CD4-positive, alpha-beta T cell treated with Interleukin-6 at 100 ng/mL for 8 hours (primary cell): ENCODE data around the gene CNFN.

Experiments used
- DNase-seq: peaks from one replicate; pipeline ENCODE4 v3.0.0-alpha.2; 2020; ENCODE audit warnings: mixed read lengths, low spot score

Gene CNFN, protein sequence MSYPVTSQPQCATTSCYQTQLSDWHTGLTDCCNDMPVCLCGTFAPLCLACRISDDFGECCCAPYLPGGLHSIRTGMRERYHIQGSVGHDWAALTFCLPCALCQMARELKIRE

DNA sequence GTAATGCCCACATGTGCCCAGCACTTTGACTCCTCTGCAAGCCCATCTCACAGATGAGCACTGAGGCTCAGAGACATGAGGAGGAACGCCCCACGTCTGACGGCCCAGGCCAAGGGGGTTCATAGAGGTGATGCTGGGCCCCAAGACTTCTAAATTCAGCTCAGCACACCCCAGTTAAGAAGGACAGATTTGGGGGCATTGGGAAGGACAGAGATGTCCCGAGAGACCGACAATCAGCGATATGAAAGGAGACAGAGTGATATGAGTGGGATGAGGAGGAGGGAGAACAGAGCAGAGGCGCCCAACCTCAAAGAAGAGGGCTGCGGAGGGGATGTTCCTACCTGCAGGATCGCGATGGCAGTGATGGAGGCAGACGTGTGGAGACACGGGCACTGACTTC is at the start of gene CNFN:
TSS of gene CNFN (minus strand) at position 399 of the 400 bp plus-strand sequence. CDS start 1,260 bp downstream, outside the sequence.
- no peak for DNase-seq

DNA sequence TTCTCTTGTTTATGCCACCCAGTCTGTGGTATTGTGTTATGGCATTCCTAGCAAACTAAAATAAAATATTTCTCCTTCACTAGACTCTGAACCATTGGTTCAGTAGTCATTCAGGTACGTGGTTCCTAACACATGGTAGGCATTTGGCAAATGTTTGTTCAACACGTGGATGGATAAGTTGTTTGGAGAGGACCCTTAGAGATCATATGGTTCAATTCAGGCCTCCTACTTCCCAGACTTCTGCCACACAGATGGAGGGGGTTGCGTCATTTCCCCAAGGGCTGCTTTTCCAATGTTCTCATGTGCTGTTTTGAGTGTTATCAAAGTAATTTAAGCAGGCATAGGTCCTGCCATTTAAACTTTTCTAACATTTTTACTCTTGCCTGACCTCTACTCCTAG is 45.9 kb upstream of the CNFN start:
- DNase-seq: no peak

DNA sequence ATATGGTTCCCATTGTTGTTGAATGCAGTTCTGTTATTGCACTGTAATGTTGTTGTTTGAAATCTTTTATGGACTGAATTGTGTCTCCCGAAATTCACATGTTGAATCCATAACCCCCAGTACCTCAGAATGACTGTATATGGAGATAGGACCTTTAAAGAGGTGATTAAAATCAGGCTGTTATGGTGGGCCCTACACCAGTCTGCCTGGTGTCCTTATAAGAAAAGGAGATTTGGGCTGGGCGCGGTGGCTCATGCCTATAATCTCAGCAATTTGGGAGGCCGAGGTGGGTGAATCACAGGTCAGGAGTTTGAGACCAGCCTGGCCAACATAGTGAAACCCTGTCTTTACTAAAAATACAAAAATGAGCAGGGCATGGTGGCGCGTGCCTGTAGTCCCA is 45.2 kb upstream of the CNFN start:
- no peak for DNase-seq

DNA sequence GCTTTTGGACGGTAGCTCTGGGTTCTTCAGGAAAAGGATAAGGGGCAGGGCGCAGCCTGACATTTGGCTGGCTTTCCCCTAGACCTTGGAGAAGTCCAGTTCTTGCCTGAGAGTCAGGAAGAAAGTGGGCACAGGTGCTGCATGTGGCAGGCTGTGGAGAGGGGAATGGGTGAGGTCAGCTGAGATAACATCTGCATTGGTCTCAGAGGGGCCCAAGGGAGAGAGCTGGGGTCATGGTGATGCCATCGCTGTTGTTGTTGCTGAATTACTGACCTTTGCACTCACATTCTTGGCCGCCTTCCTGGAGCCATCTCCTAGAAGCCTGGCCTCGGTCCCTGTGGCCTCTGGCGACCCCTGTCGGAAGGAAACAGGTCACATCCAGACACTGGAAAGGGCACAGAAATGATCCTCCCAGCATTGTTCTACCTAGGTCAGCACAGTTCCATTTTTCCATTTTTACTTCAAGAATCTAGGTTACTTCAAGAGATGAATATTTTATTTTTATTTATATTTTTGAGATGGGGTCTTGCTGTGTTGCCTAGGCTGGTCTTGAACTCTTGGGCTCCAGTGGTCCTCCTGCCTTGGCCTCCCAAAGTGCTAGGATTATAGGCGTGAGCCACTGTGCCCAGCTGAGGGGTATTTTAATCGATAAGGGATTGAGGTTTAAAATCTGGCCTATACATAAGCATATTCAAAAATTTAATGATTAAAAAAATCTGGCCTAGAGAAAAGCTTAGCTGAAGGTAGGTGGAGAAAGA is 43.6 kb upstream of the CNFN start:
- peak; percentile 68 for DNase-seq

DNA sequence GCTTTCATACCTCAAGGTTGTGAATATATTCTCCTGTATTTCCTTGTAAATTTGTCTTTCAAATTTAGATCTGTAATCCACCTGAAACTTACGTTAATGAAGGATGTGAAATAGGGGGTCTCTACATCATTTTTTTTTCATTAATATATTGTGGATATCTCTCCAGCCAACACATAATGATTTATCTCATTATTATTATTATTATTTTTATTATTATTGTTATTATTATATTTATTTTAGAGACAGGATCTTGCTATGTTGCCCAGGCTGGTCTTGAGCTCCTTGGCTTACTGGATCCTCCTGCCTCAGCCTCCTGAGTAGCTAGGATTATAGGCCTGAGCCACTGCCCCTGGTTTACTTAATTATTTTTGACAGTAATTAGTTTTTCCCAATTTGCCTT is 41.4 kb upstream of the CNFN start:
- DNase-seq: no peak

DNA sequence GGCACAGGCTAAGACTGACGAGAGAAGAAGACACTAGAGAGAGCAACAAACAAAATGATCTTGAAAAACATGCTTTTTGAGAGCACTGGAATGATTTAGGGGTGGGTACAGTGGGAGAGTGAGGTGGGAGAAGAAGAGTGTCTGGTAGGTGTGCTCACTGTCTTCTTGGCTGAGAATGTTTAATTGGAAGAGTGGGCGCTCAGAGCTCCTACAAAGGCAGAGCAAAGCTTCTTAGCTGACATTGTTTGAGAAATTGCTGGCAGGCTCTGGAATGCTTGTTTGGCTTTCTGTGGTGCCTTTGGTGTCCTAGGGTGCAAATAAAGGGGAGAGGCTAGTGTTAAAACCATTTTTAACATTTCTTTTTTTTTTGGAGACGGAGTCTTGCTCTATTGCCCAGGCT is 38.6 kb upstream of the CNFN start:
- DNase-seq: no peak

DNA sequence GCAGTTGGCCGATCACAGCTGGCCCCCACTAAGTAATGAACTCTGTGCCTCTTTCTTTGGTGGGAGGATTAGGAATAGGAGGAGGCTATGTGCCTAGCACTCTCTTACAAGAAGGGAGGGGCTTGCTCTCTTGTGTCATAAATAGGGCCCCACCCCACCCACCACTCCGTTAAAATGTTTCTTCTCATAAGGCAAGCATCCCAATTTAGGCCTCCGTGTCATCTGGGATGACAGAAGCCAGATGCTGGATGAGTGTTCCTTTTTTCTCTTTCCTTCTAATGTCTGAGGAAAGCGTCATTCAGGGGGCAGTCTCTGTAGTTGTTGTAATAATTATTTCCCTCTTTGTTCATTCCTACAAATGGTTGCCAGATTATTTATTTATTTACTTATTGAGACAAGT is 37.2 kb upstream of the CNFN start, which contains the start of gene LIPE:
TSS of gene LIPE (minus strand) at position 76 of the 400 bp plus-strand sequence. CDS start 239 bp downstream, outside the sequence.
- DNase-seq: no peak

DNA sequence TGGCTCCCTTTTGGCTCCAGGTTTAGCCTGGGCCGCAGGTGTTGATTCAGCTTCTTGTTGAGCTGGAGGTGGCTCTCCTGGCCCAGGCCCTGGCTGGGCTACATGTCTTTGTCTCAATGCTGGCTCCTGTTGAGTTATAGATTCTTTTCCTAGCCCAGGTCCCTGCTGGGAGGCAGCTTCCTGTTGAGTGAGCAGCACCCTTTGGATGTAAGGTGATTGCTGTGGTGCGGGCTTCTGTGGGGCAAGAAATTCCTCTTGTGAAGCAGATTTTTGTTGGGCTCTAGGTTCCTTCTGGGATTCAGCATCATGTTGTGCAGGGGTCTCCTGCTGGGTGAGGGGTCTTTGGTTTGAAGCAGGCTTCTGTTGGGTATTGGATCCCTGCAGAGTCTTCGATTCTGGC is 36.5 kb upstream of the CNFN start:
- DNase-seq: no peak

DNA sequence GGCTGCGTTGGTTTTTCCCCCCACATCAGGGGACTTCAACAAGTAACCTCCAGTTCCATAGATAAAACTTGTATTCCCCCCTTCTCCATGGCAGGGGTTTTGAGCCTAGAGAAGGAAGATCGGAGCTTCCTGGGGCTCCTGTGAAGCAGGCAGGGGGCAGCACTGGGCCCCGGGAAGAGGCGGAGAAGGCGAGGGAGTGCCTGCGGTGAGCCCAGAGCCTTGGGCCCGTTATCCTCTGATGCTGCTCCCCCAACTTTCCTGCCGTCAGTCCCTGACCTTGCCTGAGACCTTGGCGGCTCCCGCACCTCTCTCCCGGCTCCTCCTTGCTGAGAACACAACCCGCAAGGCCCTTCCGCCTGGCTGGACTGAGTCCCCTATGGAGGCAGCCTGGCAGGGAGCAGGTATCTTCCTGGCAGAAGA is 34.6 kb upstream of the CNFN start:
- no peak for DNase-seq

DNA sequence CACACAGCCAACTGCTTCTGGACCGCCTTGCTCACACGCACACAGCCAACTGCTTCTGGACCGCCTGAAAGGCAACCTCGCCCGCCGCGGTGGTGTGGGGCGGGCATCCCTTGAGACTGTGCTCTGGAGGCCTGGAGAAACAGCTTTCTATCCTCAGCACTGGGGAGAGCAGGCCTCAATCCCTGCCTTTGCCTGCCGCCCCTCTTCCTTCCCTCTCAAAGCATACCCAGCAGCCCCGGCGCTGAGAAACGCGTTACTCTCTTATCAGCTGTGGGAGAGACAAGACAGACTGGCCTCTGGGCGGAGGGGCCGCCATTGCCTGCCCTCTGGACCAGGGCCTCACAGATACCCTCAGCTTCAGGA is 34.2 kb upstream of the CNFN start:
- no peak for DNase-seq

DNA sequence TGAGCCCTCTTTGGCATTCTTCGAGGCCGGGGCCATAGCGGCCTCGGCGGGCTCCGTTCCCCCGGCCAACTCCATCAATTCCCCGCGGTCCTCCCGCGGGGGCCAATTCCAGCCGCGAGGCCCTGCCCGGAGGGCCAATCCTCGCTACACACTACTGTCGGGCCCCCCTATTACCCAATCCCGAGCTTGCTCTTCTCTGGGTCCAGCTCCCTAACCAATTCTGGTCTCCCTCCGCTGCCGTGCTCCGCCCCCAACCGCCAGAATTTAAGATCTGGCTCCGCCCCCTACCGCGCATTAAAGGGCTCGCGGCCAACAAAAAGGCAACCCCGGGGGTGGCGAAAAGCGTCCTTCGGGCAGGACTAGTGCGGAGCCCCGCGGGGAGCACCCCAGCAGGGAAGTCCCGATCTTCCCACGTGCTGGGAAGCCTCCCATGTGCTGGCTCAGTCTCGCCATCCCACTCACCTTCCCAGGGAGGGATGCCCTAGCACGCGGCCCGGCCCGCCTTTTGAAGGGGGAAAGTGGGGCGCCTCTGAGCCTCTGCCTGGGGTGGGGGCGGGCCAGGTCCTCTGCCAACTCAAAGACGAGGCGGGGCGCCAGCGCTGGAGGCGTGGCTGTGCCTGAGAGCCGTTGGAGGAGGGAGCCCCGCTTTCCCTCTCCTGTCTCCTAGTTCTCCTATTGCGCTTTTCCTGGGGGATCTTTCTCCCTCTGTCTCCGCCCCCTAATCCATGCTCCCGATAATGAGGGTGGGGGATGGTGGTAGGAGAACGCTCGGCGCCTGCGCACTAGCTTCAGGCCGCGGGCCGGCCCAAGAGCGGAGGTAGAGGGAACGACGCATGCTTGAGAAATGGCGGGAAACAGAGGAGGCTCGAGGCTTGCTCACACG is 33.6 kb upstream of the CNFN start:
- DNase-seq: peak; percentile 92

DNA sequence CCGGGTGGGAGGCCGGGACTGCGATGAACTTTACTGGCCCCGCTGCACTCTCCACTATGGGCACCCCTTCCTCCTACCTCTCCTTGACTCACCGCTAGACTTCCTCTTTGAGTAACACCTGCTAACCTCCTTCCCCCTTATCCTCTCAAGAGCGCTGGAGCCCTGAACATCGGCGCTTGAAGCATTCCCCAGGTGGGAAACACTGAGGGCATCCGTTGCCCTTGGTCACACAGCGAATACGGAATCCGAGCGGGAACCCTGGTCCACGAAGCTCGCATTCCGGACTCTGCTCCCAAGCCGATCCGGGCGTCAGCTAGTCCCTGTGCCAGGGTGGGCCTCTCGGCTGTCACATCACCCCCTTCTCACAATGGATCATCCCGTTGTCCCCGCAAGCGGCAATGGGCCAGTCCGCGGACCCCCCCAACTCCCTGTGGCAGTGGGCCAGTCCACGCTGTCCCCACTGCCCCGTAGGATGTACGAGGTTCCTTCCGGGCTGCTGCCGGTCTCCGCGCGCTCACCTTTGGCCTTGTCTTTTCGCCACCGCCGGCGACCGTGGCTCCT is 32.9 kb upstream of the CNFN start:
- peak; percentile 49 for DNase-seq

DNA sequence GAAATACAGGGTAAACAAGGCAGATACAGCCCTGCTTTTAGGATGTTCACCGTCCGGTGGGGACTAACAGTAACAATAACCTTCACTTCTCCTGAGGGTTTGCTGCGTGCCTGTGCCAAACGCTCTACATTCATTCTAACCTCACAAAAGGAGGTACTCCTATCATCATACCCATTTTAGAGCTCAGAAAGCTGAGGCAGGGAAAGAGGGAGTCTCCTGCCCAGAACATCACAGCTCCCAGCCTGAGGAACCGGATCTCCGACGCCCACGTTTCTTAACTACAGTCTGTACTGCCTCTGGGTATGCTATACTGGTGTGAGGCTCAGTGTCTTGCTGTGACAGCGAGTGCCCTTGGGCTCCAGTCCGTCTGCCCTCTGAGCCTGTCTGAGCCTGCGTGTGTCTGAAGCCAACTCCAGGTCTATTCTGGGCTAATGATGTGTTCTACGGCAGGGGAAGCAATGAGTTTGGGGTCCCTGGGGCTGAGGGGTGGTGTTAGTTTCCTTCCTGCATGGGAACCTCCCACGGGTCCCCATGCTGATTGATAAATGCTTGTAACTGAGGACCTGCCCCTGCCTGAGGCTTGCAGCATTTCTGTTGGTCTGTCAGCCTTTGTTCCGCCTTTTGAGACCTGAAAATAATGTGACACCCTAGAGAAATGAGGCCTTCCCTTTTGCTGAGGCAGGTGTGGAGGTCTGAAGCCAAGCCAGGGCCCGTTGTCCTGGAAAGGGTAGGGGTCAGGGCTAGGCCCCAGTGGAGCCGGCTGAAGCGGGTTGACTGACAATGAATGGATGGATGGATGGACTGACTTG is 32.2 kb upstream of the CNFN start:
- no peak for DNase-seq

DNA sequence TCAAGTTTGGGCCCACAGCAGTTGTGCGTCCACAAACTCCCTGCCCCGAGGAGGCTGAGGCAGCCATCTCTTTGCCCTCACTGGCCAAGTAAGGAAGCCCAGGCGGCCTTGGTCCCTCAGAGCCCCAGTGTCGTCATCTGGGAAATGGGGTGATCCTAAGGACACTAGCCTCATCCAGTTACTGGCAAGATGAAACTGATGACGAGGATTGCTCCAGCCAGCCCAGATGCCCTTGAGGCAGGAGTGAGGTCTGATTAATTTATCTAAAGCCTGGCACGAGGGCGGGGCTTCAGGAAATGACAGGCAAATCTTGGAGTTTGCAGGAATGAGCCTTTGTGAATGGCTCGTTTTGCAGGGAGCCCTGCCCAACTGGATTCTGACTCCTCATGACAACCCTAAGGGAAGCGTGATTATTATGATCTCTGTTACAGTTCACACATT is 31.5 kb upstream of the CNFN start:
- DNase-seq: no peak

DNA sequence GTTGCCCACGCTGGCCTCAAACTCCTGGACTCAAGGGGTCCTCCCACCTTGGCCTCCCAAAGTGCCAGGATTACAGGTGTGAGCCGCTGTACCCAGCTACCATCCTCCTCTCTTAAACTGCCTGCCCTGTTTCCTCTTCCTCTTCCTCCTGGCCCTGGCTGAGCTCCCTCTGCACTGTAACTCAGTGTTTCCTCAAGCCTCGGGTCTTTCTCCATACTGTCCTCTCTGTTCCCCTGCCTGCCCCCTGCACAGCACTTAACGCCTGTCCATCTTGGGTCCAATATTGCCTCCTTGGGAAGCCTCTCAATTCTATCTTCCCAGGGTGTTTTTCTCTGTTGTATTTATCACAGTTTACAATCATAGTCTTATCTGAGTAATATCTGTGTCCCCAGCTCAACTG is 31.0 kb upstream of the CNFN start:
- DNase-seq: no peak

DNA sequence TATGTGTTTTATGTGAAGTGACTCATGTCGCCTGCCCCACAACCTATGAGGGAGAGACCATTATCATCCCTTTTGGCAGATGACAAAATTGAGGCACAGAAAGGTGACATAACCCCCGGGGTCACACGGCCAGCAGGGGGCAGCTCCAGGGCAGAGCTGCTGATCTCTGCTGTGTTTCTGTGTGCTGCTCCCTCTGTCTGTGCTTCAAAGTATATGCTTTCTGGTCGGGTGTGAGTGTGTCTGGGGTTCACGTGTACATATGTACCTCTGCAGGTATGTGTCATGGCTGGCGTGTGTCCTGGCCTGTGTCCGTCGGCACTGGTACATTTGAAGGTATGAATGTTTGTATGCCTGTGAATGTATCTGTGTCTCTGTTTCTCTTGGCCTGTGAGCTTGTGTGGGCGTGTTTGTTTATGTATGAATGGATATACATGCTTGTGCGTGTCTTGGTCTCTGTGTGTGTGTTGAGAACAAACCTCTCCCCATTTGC is 30.0 kb upstream of the CNFN start:
- DNase-seq: peak; percentile 80

DNA sequence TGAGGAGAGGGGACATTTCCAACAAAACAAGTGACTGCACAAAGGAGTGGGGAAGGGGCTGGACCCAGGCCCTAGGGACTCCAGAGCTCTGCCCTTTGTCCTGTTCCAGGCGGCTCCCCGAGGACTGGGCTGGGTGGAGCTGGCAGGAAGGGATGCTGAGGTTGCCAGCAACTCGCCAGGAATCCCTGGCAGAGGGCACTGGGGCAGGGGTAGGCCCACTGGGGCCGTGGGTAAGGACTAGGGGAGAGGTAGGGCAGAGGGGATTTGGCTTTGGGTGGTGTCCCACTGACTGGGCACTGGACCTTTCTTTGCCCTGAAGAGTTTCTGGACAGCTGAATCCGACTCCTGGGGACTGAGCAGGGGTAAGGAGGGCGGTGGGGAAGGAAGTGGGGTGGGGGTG is 29.2 kb upstream of the CNFN start:
- DNase-seq: no peak

DNA sequence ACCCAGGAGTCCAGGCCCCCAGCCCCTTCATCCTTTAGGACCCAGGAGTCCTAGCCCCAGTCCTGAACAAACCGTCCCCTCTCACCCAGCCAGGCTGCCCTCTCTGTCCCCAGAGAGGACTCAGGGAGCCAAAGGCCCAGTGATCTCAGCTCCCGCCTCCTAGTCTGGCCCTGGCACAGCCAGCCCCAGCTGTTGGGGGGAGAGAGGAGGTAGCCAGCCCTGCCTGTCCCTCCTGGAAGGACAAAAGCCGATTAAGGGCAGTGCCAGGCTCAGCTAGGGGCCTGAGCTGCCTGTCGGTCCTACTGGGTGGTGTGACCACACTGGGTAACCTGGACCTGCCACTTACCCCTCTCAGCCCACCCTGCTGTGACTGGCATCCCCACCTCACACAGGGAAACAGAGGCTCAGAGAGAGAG is 22.6 kb upstream of the CNFN start:
- no peak for DNase-seq

DNA sequence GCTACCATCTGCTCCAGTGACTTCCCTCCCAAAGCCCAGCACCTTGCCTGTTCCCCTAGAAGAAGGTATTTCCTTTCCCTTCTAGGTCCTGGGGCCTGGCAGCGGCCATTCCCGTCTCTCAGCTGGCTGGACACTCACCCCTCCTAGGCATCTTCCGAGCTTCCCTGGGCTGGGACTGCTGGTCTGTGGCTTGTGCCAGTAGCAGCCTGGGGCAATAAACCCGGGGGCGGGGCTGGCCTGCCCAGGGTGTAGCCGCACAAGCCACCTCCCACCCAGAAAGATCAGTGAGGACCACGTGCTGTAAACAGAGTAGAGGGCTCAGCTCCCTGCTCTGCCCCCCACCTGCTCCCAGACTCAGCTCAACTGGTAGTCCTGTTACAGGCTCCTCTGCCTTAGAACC is 22.1 kb upstream of the CNFN start:
- no peak for DNase-seq

DNA sequence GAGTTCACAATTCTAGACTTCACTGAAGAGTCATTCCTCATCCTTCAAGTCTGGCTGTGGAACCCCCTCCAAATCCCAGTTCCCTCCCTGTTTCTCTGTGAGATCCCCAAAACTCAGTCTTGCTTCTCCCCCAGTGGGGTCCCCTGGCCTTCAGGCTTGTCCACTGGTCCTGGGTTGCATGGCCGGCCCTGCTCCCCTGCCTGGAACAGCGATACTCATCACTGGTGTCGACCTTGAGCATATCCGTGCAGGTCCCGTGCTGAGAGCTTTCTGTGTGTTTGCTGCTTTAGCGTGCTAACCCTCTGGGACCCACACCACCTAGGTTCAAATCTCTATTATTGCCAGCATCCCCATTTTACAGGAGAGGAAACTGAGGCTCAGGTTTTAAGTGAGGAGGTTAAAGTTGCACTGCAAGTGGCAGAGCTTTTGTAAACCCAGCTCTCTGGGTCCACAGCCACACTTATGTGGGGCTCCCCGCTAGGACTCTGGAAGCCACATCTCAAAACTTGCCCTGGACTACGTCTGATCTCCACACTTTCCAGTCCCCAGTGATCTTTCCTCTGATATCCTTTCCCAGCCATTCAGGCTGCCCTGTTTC is 21.6 kb upstream of the CNFN start:
- no peak for DNase-seq

DNA sequence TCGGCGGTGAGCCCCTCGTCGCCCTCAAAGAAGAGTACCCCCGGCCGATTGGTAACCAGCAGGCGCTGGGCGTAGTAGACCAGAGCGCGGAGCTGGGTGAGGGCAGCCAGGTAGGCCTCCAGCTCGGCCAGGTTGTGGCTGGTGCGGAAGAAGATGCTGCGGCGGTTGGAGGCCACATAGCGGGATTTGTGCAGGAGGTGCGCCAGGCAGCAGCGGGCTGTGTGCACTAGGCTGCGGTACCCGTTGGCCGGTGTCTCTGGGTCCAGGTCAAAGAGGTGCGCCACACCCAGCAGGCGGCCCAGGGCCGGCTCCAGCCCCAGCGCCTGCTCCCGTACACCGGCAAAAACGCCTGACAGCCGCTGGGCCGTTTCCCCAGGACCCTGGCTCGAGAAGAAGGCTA is 20.3 kb upstream of the CNFN start:
- DNase-seq: no peak
